Loucy (cell line): ENCODE results near the gene LAMA5.

ENCODE experiments used
- H2AFZ ChIP-seq: fragments of 200-600 bp; sonication (generic); 2 replicates; pipeline ENCODE4 v1.6.0; 2016; ENCODE audit warnings: antibody characterized with exemption, mild to moderate bottlenecking, low read length, moderate library complexity
- H3F3A ChIP-seq: fragments of 200-600 bp; 2 replicates; pipeline ENCODE4 v1.6.0; 2016; ENCODE audit warnings: antibody characterized with exemption, low read depth, mild to moderate bottlenecking
- H3K27me3 ChIP-seq: fragments of 200-600 bp; sonication (generic); 2 replicates; pipeline ENCODE4 v1.6.1; 2014; ENCODE audit warnings: low read length, mild to moderate bottlenecking; ENCODE audit not compliant: insufficient read depth, poor library complexity, severe bottlenecking
- H3K36me3 ChIP-seq: fragments of 200-600 bp; sonication (generic); 2 replicates; pipeline ENCODE4 v1.6.1; 2016; ENCODE audit warnings: low read length; ENCODE audit not compliant: insufficient read depth
- H3K4me1 ChIP-seq: fragments of 200-600 bp; sonication (generic); 2 replicates; pipeline ENCODE4 v1.5.1; 2014; ENCODE audit warnings: low read length, mild to moderate bottlenecking; ENCODE audit not compliant: insufficient read depth, poor library complexity, severe bottlenecking
- H3K4me2 ChIP-seq: fragments of 200-600 bp; sonication (generic); 2 replicates; pipeline ENCODE4 v1.6.0; 2014; ENCODE audit warnings: antibody characterized with exemption, low read length, low read depth, mild to moderate bottlenecking; ENCODE audit not compliant: poor library complexity, severe bottlenecking
- H3K4me3 ChIP-seq: fragments of 200-600 bp; sonication (generic); 2 replicates; pipeline ENCODE4 v1.5.1; 2014; ENCODE audit warnings: low read length, mild to moderate bottlenecking, mixed read lengths; ENCODE audit not compliant: poor library complexity, severe bottlenecking
- H3K79me2 ChIP-seq: fragments of 200-600 bp; sonication (generic); 2 replicates; pipeline ENCODE4 v1.6.1; 2014; ENCODE audit warnings: low read length; ENCODE audit not compliant: insufficient read depth
- H3K9ac ChIP-seq: fragments of 200-600 bp; sonication (generic); 2 replicates; pipeline ENCODE4 v1.6.0; 2014; ENCODE audit warnings: mild to moderate bottlenecking, low read depth, low read length, moderate library complexity; ENCODE audit not compliant: poor library complexity, severe bottlenecking
- H3K9me2 ChIP-seq: fragments of 200-600 bp; sonication (generic); replicated peaks from 2 replicates; pipeline ENCODE4 v1.6.1; 2016; ENCODE audit warnings: low read depth, low read length, mixed read lengths
- H3K9me3 ChIP-seq: fragments of 200-600 bp; sonication (generic); 2 replicates; pipeline ENCODE4 v1.6.1; 2014; ENCODE audit warnings: mild to moderate bottlenecking, antibody characterized with exemption, low read length, low read depth; ENCODE audit not compliant: insufficient read depth
- H4K20me1 ChIP-seq: fragments of 200-600 bp; sonication (generic); 2 replicates; pipeline ENCODE4 v1.6.0; 2014; ENCODE audit warnings: antibody characterized with exemption, low read length, mild to moderate bottlenecking; ENCODE audit not compliant: insufficient read depth, poor library complexity, severe bottlenecking
- CTCF ChIP-seq: fragments of 200-600 bp; sonication (generic); conservative IDR thresholded peaks from 2 replicates; pipeline ENCODE4 v1.5.1; 2014; ENCODE audit warnings: mild to moderate bottlenecking, antibody characterized with exemption, low read length
- EZH2phosphoT487 ChIP-seq: fragments of 200-600 bp; IDR thresholded peaks from 2 replicates; pipeline ENCODE4 v1.6.1; 2018; ENCODE audit warnings: antibody characterized with exemption, mild to moderate bottlenecking, moderate library complexity, borderline replicate concordance

LAMA5 gene

GRCh38 chr20:62402456-62403150 is 35.5 kb upstream of the LAMA5 start:
- TF ChIP-seq EZH2phosphoT487 (no peak), CTCF (no peak)
- Histone ChIP-seq H3F3A (no peaks in the 10 kb centered on the region), H3K9me2 (no peaks in the 10 kb centered on the region), H3K27me3 (no peaks in the 10 kb centered on the region), H4K20me1 (peaks cover 11% of the 10 kb centered on the region), H3K4me1 (peaks cover 17% of the 10 kb centered on the region), H3K79me2 (peaks cover 28% of the 10 kb centered on the region), H3K36me3 (no peaks in the 10 kb centered on the region), H3K4me3 (no peak overlapping the region), H3K4me2 (no peak overlapping the region), H3K9me3 (no peaks in the 10 kb centered on the region), H3K9ac (no peak overlapping the region), H2AFZ (no peak overlapping the region)

GRCh38 chr20:62401331-62401779 is 34.2 kb upstream of the LAMA5 start:
- TF ChIP-seq EZH2phosphoT487 (no peak), CTCF (no peak)
- Histone ChIP-seq H3K9me2 (no peaks in the 10 kb centered on the region), H3K4me3 (no peak overlapping the region), H3K27me3 (no peaks in the 10 kb centered on the region), H3K9me3 (no peaks in the 10 kb centered on the region), H2AFZ (no peak overlapping the region), H3K9ac (no peak overlapping the region), H3K4me1 (peaks cover 12% of the 10 kb centered on the region), H3F3A (no peaks in the 10 kb centered on the region), H4K20me1 (peaks cover 11% of the 10 kb centered on the region), H3K79me2 (peaks cover 24% of the 10 kb centered on the region), H3K4me2 (no peak overlapping the region), H3K36me3 (no peaks in the 10 kb centered on the region)

GRCh38 chr20:62400541-62400940 is 33.4 kb upstream of the LAMA5 start:
- no peaks in the 10 kb centered on the region for H3K27me3 ChIP-seq
- H4K20me1 ChIP-seq, result peaks cover 11% of the 10 kb centered on the region
- no peaks in the 10 kb centered on the region for H3K9me2 ChIP-seq
- H3K4me3 ChIP-seq, result no peak overlapping the region
- peaks cover 4% of the 10 kb centered on the region for H3K4me1 ChIP-seq
- no peak overlapping the region for H3K9ac ChIP-seq
- H3K4me2 ChIP-seq, result no peak overlapping the region
- no peaks in the 10 kb centered on the region for H3F3A ChIP-seq
- TF ChIP-seq EZH2phosphoT487 (no peak), CTCF (no peak)
- H3K9me3 ChIP-seq, result no peaks in the 10 kb centered on the region
- no peak overlapping the region for H2AFZ ChIP-seq
- no peaks in the 10 kb centered on the region for H3K36me3 ChIP-seq
- H3K79me2 ChIP-seq, result peaks cover 15% of the 10 kb centered on the region
